Stromal cell of bone marrow (primary cell): ENCODE measurements around the gene PKHD1.

Experiments used
- DNase-seq: peaks from one replicate; pipeline ENCODE4 v3.0.0-alpha.2; 2012; ENCODE audit warnings: low read depth

Gene PKHD1

DNA sequence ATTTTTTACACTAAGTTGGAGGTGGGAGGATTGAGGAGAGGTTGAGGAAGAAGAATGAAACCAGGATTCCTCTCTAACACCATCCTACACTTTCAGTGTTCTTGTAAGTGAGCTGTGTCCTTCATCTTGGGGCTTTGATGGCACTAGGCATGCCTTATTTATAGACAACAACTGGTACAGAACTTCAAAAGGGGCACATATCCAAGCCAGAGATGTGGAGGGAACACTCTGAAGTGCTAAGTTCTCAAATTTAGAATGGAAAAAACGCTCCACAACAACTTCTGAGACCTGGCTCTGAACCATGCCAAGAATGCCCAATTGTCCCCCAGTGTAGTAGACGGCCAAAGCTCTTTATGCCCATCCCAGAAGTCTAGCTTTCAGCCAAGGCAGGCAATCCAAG lies 16.2 kb upstream of the PKHD1 start:
- DNase-seq = no peak

DNA sequence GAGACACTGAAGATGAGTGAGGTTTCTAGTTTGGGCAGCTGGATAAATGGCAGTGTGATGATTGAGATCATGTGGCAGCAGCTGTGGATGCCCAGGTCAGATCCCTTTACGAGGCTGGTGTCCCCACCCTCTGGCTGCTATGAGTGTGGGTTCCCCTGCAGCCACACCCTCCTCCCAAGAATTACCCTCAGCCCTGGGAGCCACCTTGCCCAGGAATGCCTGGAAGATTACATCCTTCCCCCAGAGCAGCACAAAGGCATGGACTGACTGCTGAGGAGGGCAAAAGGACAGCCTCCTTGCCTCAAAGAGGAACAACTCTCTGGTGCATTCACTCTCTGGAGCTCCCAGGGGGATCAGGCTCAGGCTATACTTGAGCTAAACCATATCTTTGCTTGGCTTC lies 15.0 kb upstream of the PKHD1 start:
- DNase-seq = no peak

GRCh38 chr6:52098721-52099120 lies 11.3 kb upstream of the PKHD1 start:
- DNase-seq = no peak

DNA sequence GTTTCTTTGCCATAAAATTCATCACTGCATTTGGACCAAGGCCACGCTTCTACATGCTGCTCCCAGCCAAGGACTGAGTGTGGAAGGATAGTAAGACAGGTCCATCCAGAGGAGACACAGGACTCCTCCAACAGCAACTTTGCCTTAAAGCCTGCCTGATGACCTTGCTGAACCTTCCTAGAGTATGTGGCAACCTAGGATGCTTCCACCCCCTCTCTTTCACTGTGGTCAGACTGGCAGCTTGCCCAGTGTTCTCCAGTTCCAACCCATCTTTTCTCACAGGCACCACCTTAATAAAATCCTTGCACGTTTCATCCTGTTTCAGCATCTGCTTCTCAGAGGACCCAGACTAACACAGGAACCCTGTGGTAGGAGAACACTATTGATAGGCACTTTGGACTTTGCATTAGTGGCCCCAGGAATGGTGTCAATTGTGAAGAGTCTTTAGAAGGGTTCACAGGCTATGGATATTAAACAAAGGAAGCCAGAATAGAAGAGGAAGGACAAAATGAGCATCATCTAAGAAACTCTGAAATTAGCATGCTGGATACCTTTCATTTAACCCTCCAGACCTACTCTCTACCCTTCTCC lies 2.4 kb upstream of the PKHD1 start:
- no peak for DNase-seq

DNA sequence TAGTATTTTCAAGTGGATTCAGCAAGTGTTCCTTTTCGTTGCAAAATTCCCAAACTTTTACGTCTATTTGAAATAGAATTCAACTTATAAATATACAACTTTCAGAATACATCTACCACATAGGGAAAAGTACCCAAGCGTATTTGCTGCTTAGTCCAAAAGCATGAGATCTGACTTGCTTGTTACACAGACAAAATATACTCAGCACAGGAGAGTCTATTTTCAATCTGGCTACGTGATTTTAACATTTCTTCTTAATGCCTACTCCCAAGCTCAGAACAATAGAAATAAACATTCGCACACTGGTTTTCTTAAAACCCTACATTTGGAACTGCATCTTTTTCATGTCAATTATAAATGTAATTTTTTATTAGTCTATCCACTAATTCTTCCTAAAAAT lies 672 bp downstream of the PKHD1 start:
- no peak for DNase-seq

- DNase-seq = no peak
These were observed 6.2 kb downstream of the PKHD1 start for GRCh38 chr6:52081237-52081636.

- no peak for DNase-seq
These were observed 9.3 kb downstream of the PKHD1 start for GRCh38 chr6:52077961-52078625.

DNA sequence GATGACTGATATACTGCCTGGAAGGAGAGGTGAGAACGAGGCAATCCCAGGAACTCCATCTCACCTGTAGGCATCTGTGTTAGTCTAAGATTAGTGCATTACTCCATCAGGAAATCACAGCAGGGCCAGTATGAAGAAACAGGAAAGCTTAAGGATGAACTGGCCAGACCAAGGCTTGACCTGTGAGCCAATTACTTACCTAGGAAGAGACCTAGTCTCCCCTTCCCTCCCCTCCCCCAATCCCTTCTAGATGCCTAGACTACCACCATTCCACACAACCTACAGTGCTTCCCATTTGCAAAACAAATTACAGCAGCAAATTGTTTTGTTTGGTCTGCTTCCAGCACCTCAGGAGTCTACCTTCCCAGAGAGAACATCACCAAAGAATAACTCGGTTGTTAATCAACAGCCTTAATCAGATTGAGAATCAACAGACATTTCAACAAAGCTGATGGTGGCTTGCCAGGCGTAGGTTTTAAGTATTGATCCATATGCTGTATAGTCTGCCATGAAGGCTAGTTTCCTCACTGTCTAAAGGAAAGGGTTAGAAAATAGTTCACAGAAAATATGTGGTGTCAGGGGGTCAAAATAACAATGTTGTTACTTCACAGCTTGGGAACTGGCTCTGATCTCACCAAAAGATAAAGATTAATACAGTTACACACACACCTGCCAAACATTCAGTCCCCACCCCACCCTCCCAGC lies 10.1 kb downstream of the PKHD1 start:
- DNase-seq = no peak

GRCh38 chr6:52076791-52077179 lies 10.6 kb downstream of the PKHD1 start:
- no peak for DNase-seq

DNA sequence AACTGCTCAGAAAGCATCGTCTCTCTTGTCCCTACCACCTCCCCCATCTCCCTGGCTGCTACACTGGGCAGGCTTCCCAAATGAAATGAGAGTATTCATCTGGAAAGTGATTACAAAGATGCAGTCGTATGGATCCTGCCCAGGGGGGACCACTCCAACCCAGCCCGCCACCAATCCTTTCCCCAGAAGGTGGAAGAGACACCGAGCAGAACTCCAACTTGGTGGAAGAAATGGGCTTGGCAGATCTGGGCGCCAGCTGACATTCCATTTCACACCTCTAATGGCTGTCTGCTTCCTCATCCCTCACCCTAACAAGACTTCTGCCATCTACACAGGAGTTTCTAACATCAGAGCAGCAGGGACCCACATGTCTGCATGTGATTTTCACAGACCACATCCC lies 12.7 kb downstream of the PKHD1 start:
- DNase-seq = no peak

DNA sequence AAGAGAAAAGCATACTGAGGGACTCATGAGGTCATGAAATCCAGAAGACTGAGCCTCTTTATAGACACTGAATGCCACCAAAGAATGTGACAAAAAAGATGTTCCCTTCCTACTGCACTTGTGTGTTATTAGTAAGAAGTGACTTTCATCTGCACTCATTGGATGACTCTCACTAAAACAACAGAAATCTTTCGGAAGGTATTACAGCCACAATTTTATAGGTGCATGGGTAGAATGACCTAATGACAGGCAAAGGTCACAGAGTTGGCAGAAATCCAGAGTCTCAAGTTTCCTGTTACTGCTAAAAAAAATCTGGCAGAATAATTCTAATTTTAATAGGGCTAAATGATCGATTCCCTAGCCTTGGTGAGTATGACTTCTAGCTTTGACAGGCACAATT lies 13.3 kb downstream of the PKHD1 start:
- DNase-seq = no peak

DNA sequence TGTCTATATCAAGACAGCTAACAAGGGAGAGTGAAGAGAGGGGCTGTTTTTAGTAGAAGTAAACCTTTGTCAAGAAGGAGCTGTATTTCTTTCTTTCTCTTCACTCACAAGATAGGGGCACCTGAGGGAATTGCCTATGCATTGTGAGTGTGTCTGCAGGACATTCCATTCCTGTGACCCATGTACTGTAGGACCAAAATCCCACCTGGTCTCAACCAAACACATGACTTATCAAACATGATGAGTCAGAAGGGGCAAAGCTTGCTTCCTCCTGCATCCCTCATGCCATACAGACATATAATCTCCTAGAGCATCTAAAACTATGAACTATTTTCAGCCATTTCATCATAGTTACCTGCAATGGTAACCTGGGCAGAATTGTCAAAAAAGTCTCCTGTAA lies 21.8 kb downstream of the PKHD1 start:
- DNase-seq = no peak

- peak; percentile 2 for DNase-seq
These were observed 23.6 kb downstream of the PKHD1 start for GRCh38 chr6:52063584-52064344.

- DNase-seq = no peak
These were observed 25.9 kb downstream of the PKHD1 start for GRCh38 chr6:52061481-52061880.

GRCh38 chr6:52059821-52060220 lies 27.6 kb downstream of the PKHD1 start:
- no peak for DNase-seq

DNA sequence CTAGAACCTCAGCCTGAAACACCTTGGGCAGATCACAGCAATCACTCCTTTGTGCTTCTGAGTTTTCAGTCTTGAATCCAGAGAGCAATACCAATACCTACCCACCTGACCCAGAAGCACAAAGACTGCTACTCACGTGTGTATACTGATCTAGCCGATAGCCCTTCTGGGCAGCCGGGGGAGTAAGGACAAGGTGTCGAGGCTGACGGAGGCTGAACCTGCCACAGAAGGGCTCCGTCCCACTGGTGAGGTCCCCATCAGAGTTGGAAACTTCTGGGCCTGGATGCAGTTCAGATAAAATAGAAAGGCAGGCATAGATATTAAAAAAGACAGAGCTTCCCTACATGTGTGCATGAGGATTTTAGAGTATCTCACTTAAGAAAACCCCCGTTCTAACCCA lies 32.0 kb downstream of the PKHD1 start:
- DNase-seq = no peak

- no peak for DNase-seq
These were observed 34.2 kb downstream of the PKHD1 start for GRCh38 chr6:52053038-52053695.

GRCh38 chr6:52050051-52050405 lies 37.4 kb downstream of the PKHD1 start:
- no peak for DNase-seq

GRCh38 chr6:52049252-52050050 lies 38.0 kb downstream of the PKHD1 start:
- DNase-seq = peak; percentile 21

DNA sequence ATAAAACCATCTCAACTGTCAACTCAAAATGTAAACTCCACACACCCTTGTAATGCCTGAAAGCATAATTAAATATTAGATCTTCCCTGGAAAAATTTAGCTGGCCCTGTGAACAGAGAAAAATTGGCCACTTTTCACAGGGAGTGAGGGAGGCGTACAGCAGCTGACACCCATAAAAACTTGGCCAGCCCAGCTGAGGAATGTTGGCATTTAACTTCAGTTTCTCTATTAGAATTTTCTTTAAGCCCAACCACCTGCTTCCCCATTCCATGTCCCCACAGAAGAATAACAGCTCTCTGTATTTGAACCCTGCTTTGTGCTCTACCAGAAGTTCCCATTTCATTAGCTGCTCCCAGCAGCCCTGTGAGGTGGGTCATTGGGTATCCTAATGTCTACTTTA lies 41.0 kb downstream of the PKHD1 start:
- DNase-seq = no peak

- DNase-seq = no peak
These were observed 41.9 kb downstream of the PKHD1 start for GRCh38 chr6:52045481-52045880.

DNA sequence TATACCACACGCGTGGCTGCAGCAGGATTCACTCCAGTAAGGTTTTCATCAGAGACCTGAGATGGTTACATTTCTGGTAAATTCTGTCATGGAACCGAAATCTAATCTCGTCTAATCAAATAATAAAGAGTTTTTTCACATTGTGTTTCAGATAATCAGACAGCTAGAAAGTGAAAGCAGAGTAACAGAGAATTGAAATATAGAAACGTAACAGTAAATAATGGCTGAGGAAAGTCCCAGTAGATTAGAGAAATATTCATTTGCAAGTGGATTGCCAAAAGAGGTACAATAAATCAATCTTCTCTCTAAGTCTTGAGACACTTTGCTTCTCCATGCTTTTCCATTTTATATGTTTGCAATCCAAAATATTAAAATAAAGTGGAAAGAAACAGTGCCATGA lies 42.4 kb downstream of the PKHD1 start:
- no peak for DNase-seq
